ENCODE results near the gene CACNA2D3.

CACNA2D3 gene

GRCh38 chr3:54897028-54897711 lies 774.8 kb downstream of the CACNA2D3 start:
- TF ChIP-seq GATA3 (IDR thresholded peaks at IDR 0.05; ENCODE audit: low read depth, low read length) (no peak), GATA2 (IDR thresholded peaks at IDR 0.05; ENCODE audit: low read depth, low read length) (no peak)

GRCh38 chr3:54899273-54899672 lies 776.9 kb downstream of the CACNA2D3 start:
- TF ChIP-seq GATA3 (IDR thresholded peaks at IDR 0.05; ENCODE audit: low read depth, low read length) = no peak
- no peak for TF ChIP-seq GATA2 (IDR thresholded peaks at IDR 0.05; ENCODE audit: low read depth, low read length)

GRCh38 chr3:54900838-54901591 lies 778.7 kb downstream of the CACNA2D3 start:
- no peak for TF ChIP-seq GATA2 (IDR thresholded peaks at IDR 0.05; ENCODE audit: low read depth, low read length)
- TF ChIP-seq GATA3 (IDR thresholded peaks at IDR 0.05; ENCODE audit: low read depth, low read length) = no peak

- TF ChIP-seq GATA3 (IDR thresholded peaks at IDR 0.05; ENCODE audit: low read depth, low read length) (no peak), GATA2 (IDR thresholded peaks at IDR 0.05; ENCODE audit: low read depth, low read length) (no peak)
Observed at GRCh38 chr3:54901906-54902685, 779.7 kb downstream of the CACNA2D3 start.

- no peak for TF ChIP-seq GATA3 (IDR thresholded peaks at IDR 0.05; ENCODE audit: low read depth, low read length)
- no peak for TF ChIP-seq GATA2 (IDR thresholded peaks at IDR 0.05; ENCODE audit: low read depth, low read length)
Observed at GRCh38 chr3:54905261-54905888, 783.0 kb downstream of the CACNA2D3 start.

GRCh38 chr3:54905920-54906319 lies 783.6 kb downstream of the CACNA2D3 start:
- TF ChIP-seq GATA3 (IDR thresholded peaks at IDR 0.05; ENCODE audit: low read depth, low read length) = no peak
- no peak for TF ChIP-seq GATA2 (IDR thresholded peaks at IDR 0.05; ENCODE audit: low read depth, low read length)

- no peak for TF ChIP-seq GATA3 (IDR thresholded peaks at IDR 0.05; ENCODE audit: low read depth, low read length)
- no peak for TF ChIP-seq GATA2 (IDR thresholded peaks at IDR 0.05; ENCODE audit: low read depth, low read length)
Observed at GRCh38 chr3:54906763-54907162, 784.4 kb downstream of the CACNA2D3 start.

- no peak for TF ChIP-seq GATA3 (IDR thresholded peaks at IDR 0.05; ENCODE audit: low read depth, low read length)
- TF ChIP-seq GATA2 (IDR thresholded peaks at IDR 0.05; ENCODE audit: low read depth, low read length) = no peak
Observed at GRCh38 chr3:54909191-54909590, 786.8 kb downstream of the CACNA2D3 start.

- peak; percentile 64 for TF ChIP-seq GATA2 (IDR thresholded peaks at IDR 0.05; ENCODE audit: low read depth, low read length)
- no peak for TF ChIP-seq GATA3 (IDR thresholded peaks at IDR 0.05; ENCODE audit: low read depth, low read length)
Observed at GRCh38 chr3:54914180-54914579, 791.8 kb downstream of the CACNA2D3 start.

GRCh38 chr3:54915181-54915580 lies 792.8 kb downstream of the CACNA2D3 start:
- TF ChIP-seq GATA3 (IDR thresholded peaks at IDR 0.05; ENCODE audit: low read depth, low read length) (no peak), GATA2 (IDR thresholded peaks at IDR 0.05; ENCODE audit: low read depth, low read length) (no peak)

GRCh38 chr3:54915976-54916375 lies 793.6 kb downstream of the CACNA2D3 start:
- TF ChIP-seq GATA2 (IDR thresholded peaks at IDR 0.05; ENCODE audit: low read depth, low read length) (no peak), GATA3 (IDR thresholded peaks at IDR 0.05; ENCODE audit: low read depth, low read length) (no peak)

GRCh38 chr3:54916732-54917131 lies 794.4 kb downstream of the CACNA2D3 start:
- TF ChIP-seq GATA3 (IDR thresholded peaks at IDR 0.05; ENCODE audit: low read depth, low read length) (no peak), GATA2 (IDR thresholded peaks at IDR 0.05; ENCODE audit: low read depth, low read length) (no peak)

- TF ChIP-seq GATA2 (IDR thresholded peaks at IDR 0.05; ENCODE audit: low read depth, low read length) = no peak
- no peak for TF ChIP-seq GATA3 (IDR thresholded peaks at IDR 0.05; ENCODE audit: low read depth, low read length)
Observed at GRCh38 chr3:54917174-54917573, 794.8 kb downstream of the CACNA2D3 start.

- no peak for TF ChIP-seq GATA2 (IDR thresholded peaks at IDR 0.05; ENCODE audit: low read depth, low read length)
- TF ChIP-seq GATA3 (IDR thresholded peaks at IDR 0.05; ENCODE audit: low read depth, low read length) = no peak
Observed at GRCh38 chr3:54917862-54918261, 795.5 kb downstream of the CACNA2D3 start.
